ENCODE measurements around the gene UBE2S.
A peak's percentile ranks its signal among the peaks of the same experiment; 100 is the strongest.

UBE2S gene

DNA sequence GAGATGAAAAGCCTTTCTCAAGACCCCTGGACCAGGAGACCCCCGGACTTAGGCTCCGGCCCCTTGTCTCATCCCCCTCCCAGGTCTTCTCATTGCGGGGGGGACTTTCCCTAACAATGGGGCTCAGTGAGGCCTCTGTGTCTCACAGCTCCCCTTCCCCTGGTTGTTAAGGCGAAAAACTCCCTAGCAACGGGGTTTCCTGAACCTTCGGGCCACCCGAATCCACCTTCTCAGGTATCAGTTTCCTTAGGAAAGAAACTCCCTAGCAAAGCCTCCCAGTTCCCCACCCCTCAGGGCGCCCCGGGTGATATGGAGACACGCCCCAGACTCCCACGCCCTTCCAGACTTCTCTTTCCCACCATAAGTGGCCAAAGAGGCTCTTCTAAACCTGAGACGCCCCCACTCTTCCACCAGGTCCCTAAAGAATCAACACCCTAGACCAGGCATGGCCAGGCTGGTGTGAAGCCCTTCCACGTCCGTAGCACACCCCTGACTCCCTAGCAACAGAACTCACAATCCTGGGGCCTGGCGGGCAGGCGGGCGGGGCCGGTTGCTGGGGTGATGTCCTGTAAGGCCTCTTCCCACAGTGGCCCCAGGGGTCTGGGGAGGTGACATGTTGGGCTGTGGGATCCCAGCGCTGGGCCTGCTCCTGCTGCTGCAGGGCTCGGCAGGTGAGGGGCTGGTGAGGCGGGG is 31.2 kb downstream of the UBE2S start, which contains the start of gene TMEM190:
TMEM190 (plus strand) TSS at position 586 of the 693 bp plus-strand sequence; CDS start at position 614, 28 bp downstream.
- Histone ChIP-seq H3K9me3 (ENCODE audit: control insufficient read depth, low read depth, low read length) (no peaks in the 10 kb centered on the region), H3K4me1 (ENCODE audit: control insufficient read depth, low read depth, low read length) (peaks cover 25% of the 10 kb centered on the region), H3K27ac (ENCODE audit: low read length) (no peak within 1 kb of the TSS), H3K4me3 (ENCODE audit: low read length) (peak within 1 kb of the TSS; percentile 49), H3K36me3 (ENCODE audit: control insufficient read depth, low read depth, low read length) (no peaks in the 10 kb centered on the region), H3K9ac (ENCODE audit: low read length) (peak within 1 kb of the TSS; percentile 2), H3K27me3 (ENCODE audit: control insufficient read depth, insufficient read depth, low read length) (peaks cover 41% of the 10 kb centered on the region)

GRCh38 chr19:55373993-55374757 is 33.4 kb downstream of the UBE2S start:
- Histone ChIP-seq H3K27ac (ENCODE audit: low read length) (no peak overlapping the region), H3K9ac (ENCODE audit: low read length) (no peak overlapping the region), H3K4me1 (ENCODE audit: control insufficient read depth, low read depth, low read length) (peaks cover 25% of the 10 kb centered on the region), H3K4me3 (ENCODE audit: low read length) (no peak overlapping the region), H3K27me3 (ENCODE audit: control insufficient read depth, insufficient read depth, low read length) (peaks cover 53% of the 10 kb centered on the region), H3K36me3 (ENCODE audit: control insufficient read depth, low read depth, low read length) (no peaks in the 10 kb centered on the region), H3K9me3 (ENCODE audit: control insufficient read depth, low read depth, low read length) (no peaks in the 10 kb centered on the region)

DNA sequence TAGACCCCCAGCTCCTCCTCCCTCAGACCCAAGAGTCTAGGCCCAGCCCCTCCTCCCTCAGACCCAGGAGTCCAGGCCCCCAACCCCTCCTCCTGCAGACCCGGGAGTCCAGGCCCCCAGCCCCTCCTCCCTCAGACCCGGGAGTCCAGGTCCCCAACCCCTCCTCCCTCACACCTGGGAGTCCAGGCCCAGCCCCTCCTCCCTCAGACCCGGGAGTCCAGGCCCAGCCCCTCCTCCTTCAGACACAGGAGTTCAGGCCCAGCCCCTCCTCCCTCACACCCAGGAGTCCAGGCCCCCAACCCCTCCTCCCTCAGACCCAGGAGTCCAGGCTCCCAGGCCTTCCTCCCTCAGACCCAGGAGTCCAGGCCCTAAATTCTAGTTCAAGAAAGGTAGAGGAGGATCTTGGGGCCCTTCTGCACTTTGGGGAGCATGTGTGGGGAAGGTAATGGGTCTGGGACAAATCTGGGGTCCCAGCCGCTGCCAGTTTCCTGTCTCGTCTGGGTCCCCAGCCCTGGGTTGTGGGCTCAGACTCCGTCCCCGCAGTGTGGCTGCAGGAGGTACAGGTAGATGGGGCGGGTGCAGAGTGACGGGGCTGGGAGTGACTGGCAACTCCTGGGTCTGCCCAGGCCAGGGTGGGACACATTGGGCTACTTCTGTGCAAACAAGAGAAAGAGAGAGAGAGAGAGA is 34.1 kb downstream of the UBE2S start:
- no peaks in the 10 kb centered on the region for H3K36me3 ChIP-seq (ENCODE audit: control insufficient read depth, low read depth, low read length)
- H3K4me1 ChIP-seq (ENCODE audit: control insufficient read depth, low read depth, low read length): peaks cover 25% of the 10 kb centered on the region
- no peak overlapping the region for H3K9ac ChIP-seq (ENCODE audit: low read length)
- H3K9me3 ChIP-seq (ENCODE audit: control insufficient read depth, low read depth, low read length): no peaks in the 10 kb centered on the region
- no peak overlapping the region for H3K4me3 ChIP-seq (ENCODE audit: low read length)
- peaks cover 53% of the 10 kb centered on the region for H3K27me3 ChIP-seq (ENCODE audit: control insufficient read depth, insufficient read depth, low read length)
- H3K27ac ChIP-seq (ENCODE audit: low read length): no peak overlapping the region

- peaks cover 19% of the 10 kb centered on the region for H3K4me1 ChIP-seq (ENCODE audit: control insufficient read depth, low read depth, low read length)
- H3K36me3 ChIP-seq (ENCODE audit: control insufficient read depth, low read depth, low read length): no peaks in the 10 kb centered on the region
- H3K4me3 ChIP-seq (ENCODE audit: low read length): no peak overlapping the region
- H3K27me3 ChIP-seq (ENCODE audit: control insufficient read depth, insufficient read depth, low read length): peaks cover 53% of the 10 kb centered on the region
- H3K9ac ChIP-seq (ENCODE audit: low read length): no peak overlapping the region
- H3K9me3 ChIP-seq (ENCODE audit: control insufficient read depth, low read depth, low read length): no peaks in the 10 kb centered on the region
- no peak overlapping the region for H3K27ac ChIP-seq (ENCODE audit: low read length)
Measured at GRCh38 chr19:55372316-55373081, 35.1 kb downstream of the UBE2S start.

DNA sequence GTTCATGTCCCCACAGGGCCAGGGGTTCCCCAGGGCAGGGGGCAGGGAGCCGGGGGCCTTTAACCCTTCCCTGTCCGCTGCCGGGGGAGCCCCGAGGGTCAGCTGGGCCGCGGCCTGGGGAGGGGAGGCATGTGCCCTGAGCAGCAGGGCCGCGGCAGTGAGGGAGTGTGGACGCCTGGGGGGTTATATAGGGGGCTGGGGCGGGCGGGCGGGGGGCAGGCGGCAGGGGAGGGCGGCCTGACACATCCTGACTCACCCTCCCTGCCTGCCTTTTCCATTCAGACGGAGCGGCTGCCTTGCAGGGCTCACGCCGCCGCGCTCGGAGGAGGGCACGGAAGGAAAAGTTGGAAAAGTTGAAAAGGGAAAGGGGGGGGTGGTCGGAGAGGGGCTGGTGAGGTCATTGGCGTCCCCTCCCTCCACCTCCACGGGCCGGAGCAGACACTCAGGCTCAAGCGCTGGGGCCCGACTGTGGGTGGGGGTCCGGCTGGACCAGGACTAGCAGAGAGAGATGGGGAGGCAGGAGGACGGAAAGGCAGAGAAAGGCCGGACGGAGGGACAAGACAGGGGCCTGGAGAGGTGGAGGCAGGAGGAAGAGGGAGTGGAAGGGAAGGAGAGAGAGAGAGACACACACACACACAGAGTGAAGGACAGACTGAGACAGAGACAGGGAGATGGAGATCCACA is 37.1 kb downstream of the UBE2S start, which contains the start of gene IL11:
IL11 (minus strand) TSS at position 159 of the 684 bp plus-strand sequence; CDS start at position 6, 153 bp downstream.
- Histone ChIP-seq H3K27me3 (ENCODE audit: control insufficient read depth, insufficient read depth, low read length) (peaks cover 46% of the 10 kb centered on the region), H3K36me3 (ENCODE audit: control insufficient read depth, low read depth, low read length) (no peaks in the 10 kb centered on the region), H3K9me3 (ENCODE audit: control insufficient read depth, low read depth, low read length) (no peaks in the 10 kb centered on the region), H3K27ac (ENCODE audit: low read length) (no peak within 1 kb of the TSS), H3K4me3 (ENCODE audit: low read length) (peak within 1 kb of the TSS; percentile 54), H3K4me1 (ENCODE audit: control insufficient read depth, low read depth, low read length) (peaks cover 8% of the 10 kb centered on the region), H3K9ac (ENCODE audit: low read length) (no peak within 1 kb of the TSS)

DNA sequence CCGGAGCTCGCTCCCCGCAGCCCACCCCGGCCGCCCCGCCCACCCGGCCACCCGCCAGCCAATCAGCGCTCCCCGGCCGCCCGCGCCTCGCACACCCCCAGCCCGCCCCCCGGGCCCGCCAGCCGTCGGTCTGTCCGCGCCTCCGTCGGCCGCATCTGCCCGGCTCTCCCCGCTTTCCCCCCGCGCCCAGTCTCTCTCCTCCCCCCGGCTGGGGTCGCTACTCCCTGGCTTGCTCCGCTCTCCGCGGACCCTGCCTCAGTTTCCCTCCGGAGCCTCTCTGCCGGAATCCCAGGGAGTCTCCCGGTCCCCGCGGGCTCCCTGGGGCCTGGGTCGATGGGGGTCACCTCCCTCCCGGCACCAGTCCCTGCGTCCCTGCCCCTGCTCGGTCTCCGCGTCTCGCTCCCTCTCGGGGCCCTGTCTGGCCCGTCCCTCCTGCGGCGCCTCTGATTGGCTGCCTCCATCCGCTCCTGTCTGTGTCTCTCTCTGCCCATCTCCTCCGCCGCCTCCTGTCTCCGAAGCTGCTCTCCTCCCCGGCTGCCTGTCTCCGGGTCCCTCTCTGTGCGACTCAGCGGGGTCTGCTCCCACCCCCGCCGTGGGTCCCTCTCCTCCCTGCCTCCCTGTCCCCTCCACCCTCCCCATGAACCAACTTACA is 37.8 kb downstream of the UBE2S start:
- peaks cover 46% of the 10 kb centered on the region for H3K27me3 ChIP-seq (ENCODE audit: control insufficient read depth, insufficient read depth, low read length)
- H3K9me3 ChIP-seq (ENCODE audit: control insufficient read depth, low read depth, low read length): no peaks in the 10 kb centered on the region
- peak overlapping the region; percentile 54 for H3K4me3 ChIP-seq (ENCODE audit: low read length)
- peaks cover 8% of the 10 kb centered on the region for H3K4me1 ChIP-seq (ENCODE audit: control insufficient read depth, low read depth, low read length)
- no peaks in the 10 kb centered on the region for H3K36me3 ChIP-seq (ENCODE audit: control insufficient read depth, low read depth, low read length)
- H3K27ac ChIP-seq (ENCODE audit: low read length): no peak overlapping the region
- H3K9ac ChIP-seq (ENCODE audit: low read length): no peak overlapping the region

- no peaks in the 10 kb centered on the region for H3K36me3 ChIP-seq (ENCODE audit: control insufficient read depth, low read depth, low read length)
- H3K4me1 ChIP-seq (ENCODE audit: control insufficient read depth, low read depth, low read length): peaks cover 4% of the 10 kb centered on the region
- no peaks in the 10 kb centered on the region for H3K9me3 ChIP-seq (ENCODE audit: control insufficient read depth, low read depth, low read length)
- H3K27me3 ChIP-seq (ENCODE audit: control insufficient read depth, insufficient read depth, low read length): peaks cover 47% of the 10 kb centered on the region
- no peak overlapping the region for H3K9ac ChIP-seq (ENCODE audit: low read length)
- H3K27ac ChIP-seq (ENCODE audit: low read length): no peak overlapping the region
- peak overlapping the region; percentile 40 for H3K4me3 ChIP-seq (ENCODE audit: low read length)
Measured at GRCh38 chr19:55368701-55369563, 38.7 kb downstream of the UBE2S start.

GRCh38 chr19:55368106-55368505 is 39.5 kb downstream of the UBE2S start:
- H3K9ac ChIP-seq (ENCODE audit: low read length): no peak overlapping the region
- H3K36me3 ChIP-seq (ENCODE audit: control insufficient read depth, low read depth, low read length): no peaks in the 10 kb centered on the region
- no peak overlapping the region for H3K4me3 ChIP-seq (ENCODE audit: low read length)
- peaks cover 49% of the 10 kb centered on the region for H3K27me3 ChIP-seq (ENCODE audit: control insufficient read depth, insufficient read depth, low read length)
- H3K27ac ChIP-seq (ENCODE audit: low read length): no peak overlapping the region
- H3K4me1 ChIP-seq (ENCODE audit: control insufficient read depth, low read depth, low read length): peaks cover under 1% of the 10 kb centered on the region
- H3K9me3 ChIP-seq (ENCODE audit: control insufficient read depth, low read depth, low read length): no peaks in the 10 kb centered on the region

DNA sequence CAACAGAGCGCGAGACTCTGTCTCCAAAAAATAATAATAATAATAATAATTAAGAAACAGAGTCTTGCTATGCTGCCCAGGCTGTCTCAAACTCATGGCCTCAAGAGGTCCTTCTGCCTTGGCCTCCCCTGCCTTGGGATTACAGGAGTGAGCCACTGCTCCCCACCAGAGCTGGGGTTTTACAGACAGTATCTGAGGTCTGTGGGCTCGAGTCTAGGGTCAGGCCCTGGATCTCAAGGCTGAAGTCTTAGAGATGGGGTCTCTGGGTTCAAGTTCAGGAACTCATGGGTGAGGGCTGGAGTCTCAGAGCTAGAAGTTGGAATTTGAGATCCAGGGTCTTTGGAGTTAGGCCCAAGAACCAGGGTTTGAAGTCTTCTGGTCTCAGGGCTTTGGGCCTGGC is 40.8 kb downstream of the UBE2S start:
- peaks cover 4% of the 10 kb centered on the region for H3K4me1 ChIP-seq (ENCODE audit: control insufficient read depth, low read depth, low read length)
- no peak overlapping the region for H3K27ac ChIP-seq (ENCODE audit: low read length)
- no peak overlapping the region for H3K4me3 ChIP-seq (ENCODE audit: low read length)
- H3K9ac ChIP-seq (ENCODE audit: low read length): no peak overlapping the region
- no peaks in the 10 kb centered on the region for H3K36me3 ChIP-seq (ENCODE audit: control insufficient read depth, low read depth, low read length)
- no peaks in the 10 kb centered on the region for H3K9me3 ChIP-seq (ENCODE audit: control insufficient read depth, low read depth, low read length)
- peaks cover 38% of the 10 kb centered on the region for H3K27me3 ChIP-seq (ENCODE audit: control insufficient read depth, insufficient read depth, low read length)

DNA sequence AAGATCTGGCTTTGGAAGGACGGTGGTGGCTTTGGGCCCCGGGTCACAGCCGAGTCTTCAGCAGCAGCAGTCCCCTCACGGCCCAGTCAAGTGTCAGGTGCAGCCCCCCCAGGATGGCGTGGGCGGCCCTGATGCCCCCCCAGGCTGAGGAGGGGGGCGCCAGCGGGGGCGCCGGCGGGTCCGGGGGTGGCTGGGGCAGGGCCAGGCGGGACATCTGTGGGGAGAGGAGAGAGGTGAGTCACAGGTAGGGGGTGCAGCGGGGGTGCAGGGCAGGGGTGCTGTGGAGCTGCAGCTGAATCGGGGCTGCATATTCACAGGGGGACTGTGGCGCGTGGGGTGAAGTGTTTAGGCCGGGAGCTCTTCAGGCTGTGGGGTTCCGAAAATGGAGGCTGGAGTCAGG is 41.6 kb downstream of the UBE2S start:
- no peak overlapping the region for H3K9ac ChIP-seq (ENCODE audit: low read length)
- no peaks in the 10 kb centered on the region for H3K9me3 ChIP-seq (ENCODE audit: control insufficient read depth, low read depth, low read length)
- no peak overlapping the region for H3K27ac ChIP-seq (ENCODE audit: low read length)
- H3K27me3 ChIP-seq (ENCODE audit: control insufficient read depth, insufficient read depth, low read length): peaks cover 30% of the 10 kb centered on the region
- H3K4me3 ChIP-seq (ENCODE audit: low read length): no peak overlapping the region
- H3K36me3 ChIP-seq (ENCODE audit: control insufficient read depth, low read depth, low read length): no peaks in the 10 kb centered on the region
- H3K4me1 ChIP-seq (ENCODE audit: control insufficient read depth, low read depth, low read length): peaks cover 4% of the 10 kb centered on the region
